Measurements from ENCODE around the gene PROP1.

DNA sequence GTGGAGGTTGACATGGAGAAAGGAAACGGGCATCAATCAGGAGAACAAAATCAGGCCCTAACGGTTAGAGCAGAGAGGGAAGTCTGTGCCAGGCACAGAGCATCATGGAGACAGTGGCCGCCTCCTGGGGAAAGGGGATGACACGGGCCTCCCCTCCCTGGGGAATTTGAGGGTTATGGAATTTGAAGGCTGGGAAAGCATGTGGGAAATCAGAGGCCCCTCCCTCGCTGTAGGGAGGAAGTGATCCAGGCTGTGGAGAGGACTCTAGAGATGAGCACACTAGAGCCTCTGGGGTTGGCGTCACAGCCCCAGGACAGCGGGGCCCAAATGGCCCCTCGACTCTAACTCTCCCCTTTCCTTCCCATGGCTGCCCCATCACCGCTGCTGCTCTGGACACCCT lies 36.7 kb downstream of the PROP1 start:
- TF ChIP-seq, protein P1, sequence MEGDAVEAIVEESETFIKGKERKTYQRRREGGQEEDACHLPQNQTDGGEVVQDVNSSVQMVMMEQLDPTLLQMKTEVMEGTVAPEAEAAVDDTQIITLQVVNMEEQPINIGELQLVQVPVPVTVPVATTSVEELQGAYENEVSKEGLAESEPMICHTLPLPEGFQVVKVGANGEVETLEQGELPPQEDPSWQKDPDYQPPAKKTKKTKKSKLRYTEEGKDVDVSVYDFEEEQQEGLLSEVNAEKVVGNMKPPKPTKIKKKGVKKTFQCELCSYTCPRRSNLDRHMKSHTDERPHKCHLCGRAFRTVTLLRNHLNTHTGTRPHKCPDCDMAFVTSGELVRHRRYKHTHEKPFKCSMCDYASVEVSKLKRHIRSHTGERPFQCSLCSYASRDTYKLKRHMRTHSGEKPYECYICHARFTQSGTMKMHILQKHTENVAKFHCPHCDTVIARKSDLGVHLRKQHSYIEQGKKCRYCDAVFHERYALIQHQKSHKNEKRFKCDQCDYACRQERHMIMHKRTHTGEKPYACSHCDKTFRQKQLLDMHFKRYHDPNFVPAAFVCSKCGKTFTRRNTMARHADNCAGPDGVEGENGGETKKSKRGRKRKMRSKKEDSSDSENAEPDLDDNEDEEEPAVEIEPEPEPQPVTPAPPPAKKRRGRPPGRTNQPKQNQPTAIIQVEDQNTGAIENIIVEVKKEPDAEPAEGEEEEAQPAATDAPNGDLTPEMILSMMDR (IDR thresholded peaks at IDR 0.05; ENCODE audit: insufficient read depth, low read length, poor library complexity, severe bottlenecking): no peak
- no peak for TF ChIP-seq EZH2phosphoT487 (conservative IDR thresholded peaks at IDR 0.05; ENCODE audit: low read length)

Data from SU-DHL-6 (cell line).